ENCODE data around the gene SCG3. TPM values are rescaled to one million over a fixed set of nuclear protein-coding genes. Genes with fewer than 3 reads are reported as not detected.
A peak's percentile ranks its signal among the peaks of the same experiment; 100 is the strongest.
"Not testable (repeated sequence)": the region's sequence is repeated elsewhere in the genome, so short reads cannot be mapped to it uniquely, and the experiment has no call there.

SCG3 gene
- total RNA-seq, 1 donor from 2014 or later: 1.8 TPM

- Histone ChIP-seq H4K20me1 (ENCODE audit: insufficient read depth, low read length) (no peaks in the 10 kb centered on the region), H3K4me2 (ENCODE audit: low read length) (no peak overlapping the region), H3K79me2 (ENCODE audit: insufficient read depth, low read length) (no peaks in the 10 kb centered on the region), H3K4me3 (ENCODE audit: insufficient read depth, low read depth, low read length) (no peak overlapping the region), H2AFZ (ENCODE audit: low read depth, low read length) (no peak overlapping the region), H3K4me1 (ENCODE audit: insufficient read depth, low read length) (no peaks in the 10 kb centered on the region), H3K27ac (ENCODE audit: low read depth, low read length) (no peak overlapping the region), H3K36me3 (ENCODE audit: insufficient read depth, low read length) (no peaks in the 10 kb centered on the region), H3K27me3 (ENCODE audit: insufficient read depth, low read length) (no peaks in the 10 kb centered on the region), H3K9ac (ENCODE audit: low read length) (no peak overlapping the region), H3K9me3 (ENCODE audit: insufficient read depth, low read depth, low read length) (no peaks in the 10 kb centered on the region)
- no peak for DNase-seq (ENCODE audit: low read depth)
- Mint-ChIP-seq H3K4me1 (ENCODE audit: low read depth, unreplicated experiment) (no peaks in the 10 kb centered on the region), H3K27me3 (ENCODE audit: low read depth, unreplicated experiment) (peaks cover 8% of the 10 kb centered on the region), H3K4me3 (ENCODE audit: unreplicated experiment) (no peak overlapping the region), H3K9me3 (ENCODE audit: unreplicated experiment) (no peaks in the 10 kb centered on the region), H3K27ac (ENCODE audit: unreplicated experiment) (no peak overlapping the region), H3K36me3 (ENCODE audit: low read depth, unreplicated experiment) (no peaks in the 10 kb centered on the region)
- TF ChIP-seq EZH2 (IDR thresholded peaks at IDR 0.05; ENCODE audit: insufficient read depth, low read length): no peak
- TF ChIP-seq CTCF (IDR thresholded peaks at IDR 0.05; ENCODE audit: insufficient read depth, low read depth, low read length): no peak
- no peak for FAIRE-seq
These were observed 39.7 kb upstream of the SCG3 start for GRCh38 chr15:51641490-51642130.

DNA sequence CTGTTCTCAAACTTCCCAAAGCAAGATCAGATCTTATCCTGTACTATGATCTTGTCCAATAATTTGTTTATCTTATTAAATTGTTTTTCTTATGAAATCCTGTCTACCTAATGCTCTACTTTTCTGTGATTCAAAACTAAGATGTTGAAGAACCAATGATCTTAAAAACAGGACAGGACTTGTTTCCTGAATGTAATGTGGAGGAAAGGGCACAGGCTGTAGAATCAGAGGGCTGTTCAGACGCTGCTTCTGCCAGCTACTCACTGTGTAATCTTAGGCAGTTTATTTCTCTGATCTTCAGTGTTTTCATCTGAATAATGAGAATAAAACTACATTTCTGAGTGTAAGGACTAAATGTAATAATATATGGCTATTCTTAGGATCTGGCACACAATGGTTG, 38.6 kb upstream of the SCG3 start:
- Mint-ChIP-seq H3K4me3 (ENCODE audit: unreplicated experiment) (no peak overlapping the region), H3K36me3 (ENCODE audit: low read depth, unreplicated experiment) (no peaks in the 10 kb centered on the region), H3K27ac (ENCODE audit: unreplicated experiment) (no peak overlapping the region), H3K4me1 (ENCODE audit: low read depth, unreplicated experiment) (peaks cover 3% of the 10 kb centered on the region), H3K9me3 (ENCODE audit: unreplicated experiment) (no peaks in the 10 kb centered on the region), H3K27me3 (ENCODE audit: low read depth, unreplicated experiment) (peaks cover 4% of the 10 kb centered on the region)
- FAIRE-seq (no peak), DNase-seq (ENCODE audit: low read depth) (no peak)
- TF ChIP-seq CTCF (IDR thresholded peaks at IDR 0.05; ENCODE audit: insufficient read depth, low read depth, low read length) (no peak), EZH2 (IDR thresholded peaks at IDR 0.05; ENCODE audit: insufficient read depth, low read length) (no peak)
- no peak overlapping the region for H3K4me2 ChIP-seq (ENCODE audit: low read length)
- H3K79me2 ChIP-seq (ENCODE audit: insufficient read depth, low read length): no peaks in the 10 kb centered on the region
- H3K4me3 ChIP-seq (ENCODE audit: insufficient read depth, low read depth, low read length): no peak overlapping the region
- no peaks in the 10 kb centered on the region for H3K27me3 ChIP-seq (ENCODE audit: insufficient read depth, low read length)
- H3K4me1 ChIP-seq (ENCODE audit: insufficient read depth, low read length): peaks cover 3% of the 10 kb centered on the region
- no peak overlapping the region for H2AFZ ChIP-seq (ENCODE audit: low read depth, low read length)
- no peaks in the 10 kb centered on the region for H3K9me3 ChIP-seq (ENCODE audit: insufficient read depth, low read depth, low read length)
- H4K20me1 ChIP-seq (ENCODE audit: insufficient read depth, low read length): no peaks in the 10 kb centered on the region
- H3K9ac ChIP-seq (ENCODE audit: low read length): no peak overlapping the region
- no peak overlapping the region for H3K27ac ChIP-seq (ENCODE audit: low read depth, low read length)
- no peaks in the 10 kb centered on the region for H3K36me3 ChIP-seq (ENCODE audit: insufficient read depth, low read length)

- H3K27me3 ChIP-seq (ENCODE audit: insufficient read depth, low read length): peaks cover 3% of the 10 kb centered on the region
- H3K27ac Mint-ChIP-seq (ENCODE audit: unreplicated experiment): no peak overlapping the region
- peaks cover 4% of the 10 kb centered on the region for H3K27me3 Mint-ChIP-seq (ENCODE audit: low read depth, unreplicated experiment)
- H3K9me3 ChIP-seq (ENCODE audit: insufficient read depth, low read depth, low read length): no peaks in the 10 kb centered on the region
- H3K27ac ChIP-seq (ENCODE audit: low read depth, low read length): no peak overlapping the region
- H2AFZ ChIP-seq (ENCODE audit: low read depth, low read length): no peak overlapping the region
- peak; percentile 43 for DNase-seq (ENCODE audit: low read depth)
- no peaks in the 10 kb centered on the region for H3K79me2 ChIP-seq (ENCODE audit: insufficient read depth, low read length)
- TF ChIP-seq EZH2 (IDR thresholded peaks at IDR 0.05; ENCODE audit: insufficient read depth, low read length) (no peak), CTCF (IDR thresholded peaks at IDR 0.05; ENCODE audit: insufficient read depth, low read depth, low read length) (no peak)
- peaks cover 3% of the 10 kb centered on the region for H3K4me1 Mint-ChIP-seq (ENCODE audit: low read depth, unreplicated experiment)
- no peak overlapping the region for H3K4me3 Mint-ChIP-seq (ENCODE audit: unreplicated experiment)
- H3K4me1 ChIP-seq (ENCODE audit: insufficient read depth, low read length): peaks cover 3% of the 10 kb centered on the region
- H3K9me3 Mint-ChIP-seq (ENCODE audit: unreplicated experiment): no peaks in the 10 kb centered on the region
- H3K4me2 ChIP-seq (ENCODE audit: low read length): no peak overlapping the region
- no peak overlapping the region for H3K9ac ChIP-seq (ENCODE audit: low read length)
- H3K4me3 ChIP-seq (ENCODE audit: insufficient read depth, low read depth, low read length): no peak overlapping the region
- H3K36me3 ChIP-seq (ENCODE audit: insufficient read depth, low read length): no peaks in the 10 kb centered on the region
- H4K20me1 ChIP-seq (ENCODE audit: insufficient read depth, low read length): no peaks in the 10 kb centered on the region
- no peaks in the 10 kb centered on the region for H3K36me3 Mint-ChIP-seq (ENCODE audit: low read depth, unreplicated experiment)
- FAIRE-seq: peak; percentile 81
These were observed 34.2 kb upstream of the SCG3 start for GRCh38 chr15:51647128-51647562.

- H3K9me3 Mint-ChIP-seq (ENCODE audit: unreplicated experiment); H3K27ac ChIP-seq (ENCODE audit: low read depth, low read length); H3K36me3 Mint-ChIP-seq (ENCODE audit: low read depth, unreplicated experiment); H3K9me3 ChIP-seq (ENCODE audit: insufficient read depth, low read depth, low read length); H3K4me2 ChIP-seq (ENCODE audit: low read length); FAIRE-seq; H3K27ac Mint-ChIP-seq (ENCODE audit: unreplicated experiment); H3K79me2 ChIP-seq (ENCODE audit: insufficient read depth, low read length); DNase-seq (ENCODE audit: low read depth); H2AFZ ChIP-seq (ENCODE audit: low read depth, low read length); H3K9ac ChIP-seq (ENCODE audit: low read length); H3K4me1 ChIP-seq (ENCODE audit: insufficient read depth, low read length); H3K27me3 ChIP-seq (ENCODE audit: insufficient read depth, low read length); H3K4me3 ChIP-seq (ENCODE audit: insufficient read depth, low read depth, low read length); H3K4me3 Mint-ChIP-seq (ENCODE audit: unreplicated experiment); H3K4me1 Mint-ChIP-seq (ENCODE audit: low read depth, unreplicated experiment); H3K27me3 Mint-ChIP-seq (ENCODE audit: low read depth, unreplicated experiment); H4K20me1 ChIP-seq (ENCODE audit: insufficient read depth, low read length); H3K36me3 ChIP-seq (ENCODE audit: insufficient read depth, low read length): not testable (repeated sequence)
These were observed 33.2 kb upstream of the SCG3 start for GRCh38 chr15:51648101-51648500.

All from astrocyte (in vitro differentiated cells and primary cell).